Lung (tissue), 12 donors: Measurements from ENCODE around the gene CCDC80. TPM values are rescaled to one million over a fixed set of nuclear protein-coding genes. Genes with fewer than 3 reads are reported as not detected.

Experiments used
- ATAC-seq: fragments of 200-7000 bp; cut with Tn5 transposase; one replicate; pipeline ENCODE4 v1.9.1; 2020; ENCODE audit warnings: moderate number of reproducible peaks; ENCODE audit not compliant: insufficient read depth, low FRiP score
- DNase-seq, 3 donors: peaks; one replicate each; pipeline ENCODE4 v3.0.0-alpha.2; 2013 to 2017
- H3K27ac ChIP-seq, 2 donors: one replicate each; pipeline ENCODE4 v1.5.1; 2013; ENCODE audit warnings: mild to moderate bottlenecking in 2 of 2, moderate library complexity in 2 of 2, control low read depth in 1 of 2, inconsistent platforms in 1 of 2, low read depth in 1 of 2, low read length in 1 of 2
- H3K27me3 ChIP-seq, 3 donors: one replicate each; pipeline ENCODE4 v1.5.1; 2013; ENCODE audit warnings: low read length in 2 of 3; ENCODE audit not compliant: control insufficient read depth in 3 of 3, insufficient read depth in 3 of 3
- H3K36me3 ChIP-seq, 4 donors: one replicate each; pipeline ENCODE4 v1.5.1; 2013; ENCODE audit warnings: low read length in 4 of 4, mild to moderate bottlenecking in 1 of 4, moderate library complexity in 1 of 4; ENCODE audit not compliant: control insufficient read depth in 4 of 4, insufficient read depth in 4 of 4
- H3K4me1 ChIP-seq, 5 donors: one replicate each; pipeline ENCODE4 v1.5.1; 2013; ENCODE audit warnings: low read length in 5 of 5, mild to moderate bottlenecking in 2 of 5, moderate library complexity in 1 of 5; ENCODE audit not compliant: control insufficient read depth in 5 of 5, insufficient read depth in 5 of 5
- H3K4me3 ChIP-seq: one replicate; pipeline ENCODE4 v1.5.1; 2013; ENCODE audit warnings: mild to moderate bottlenecking, control low read depth, moderate library complexity
- H3K9ac ChIP-seq, 2 donors: one replicate each; pipeline ENCODE4 v1.5.1; 2013; ENCODE audit warnings: low read length in 2 of 2, control low read depth in 1 of 2; ENCODE audit not compliant: insufficient read depth in 1 of 2
- H3K9me3 ChIP-seq, 4 donors: one replicate each; pipeline ENCODE4 v1.5.1; 2013; ENCODE audit warnings: low read length in 3 of 4, mild to moderate bottlenecking in 1 of 4, moderate library complexity in 1 of 4; ENCODE audit not compliant: control insufficient read depth in 4 of 4, insufficient read depth in 3 of 4
- WGBS, 2 donors: extraction: QIAGEN DNeasy Blood & Tissue Kit; methylation state at CpG; one replicate each; pipeline ENCODE4 v1.1.7; 2013; 5-methylcytosine and 5-hydroxymethylcytosine counted together
- polyA plus RNA-seq, 2 donors: library from polyadenylated mRNA; stranded (reverse); fragments of 200-250 nt; gene quantifications; one replicate each; pipeline ENCODE4 v1.2.1, GENCODE V29; 2013
- total RNA-seq, 2 donors: library from RNA; depleted of rRNA in 1 of 2; stranded (reverse); fragments of >200 nt in 1 of 2; gene quantifications; one replicate each; pipeline ENCODE4 v1.2.1, GENCODE V29; 2014 to 2021
- TF ChIP-seq, protein P1 (sequence below): IDR thresholded peaks from 2 replicates; pipeline ENCODE4 v1.5.1; 2012; ENCODE audit warnings: mild to moderate bottlenecking; ENCODE audit errors: control extremely low read depth, extremely low read depth
- donor health status: control.
- donor health status: control.
- donor health status: Bipolar disorder and iron deficiency.
- donor health status: healthy.
- donor health status: DM: yes; HTN: yes; CAD: no.

Gene CCDC80
- total and polyA plus RNA-seq, 4 donors, result 19.0 to 63.3 (median 29.3) TPM

DNA sequence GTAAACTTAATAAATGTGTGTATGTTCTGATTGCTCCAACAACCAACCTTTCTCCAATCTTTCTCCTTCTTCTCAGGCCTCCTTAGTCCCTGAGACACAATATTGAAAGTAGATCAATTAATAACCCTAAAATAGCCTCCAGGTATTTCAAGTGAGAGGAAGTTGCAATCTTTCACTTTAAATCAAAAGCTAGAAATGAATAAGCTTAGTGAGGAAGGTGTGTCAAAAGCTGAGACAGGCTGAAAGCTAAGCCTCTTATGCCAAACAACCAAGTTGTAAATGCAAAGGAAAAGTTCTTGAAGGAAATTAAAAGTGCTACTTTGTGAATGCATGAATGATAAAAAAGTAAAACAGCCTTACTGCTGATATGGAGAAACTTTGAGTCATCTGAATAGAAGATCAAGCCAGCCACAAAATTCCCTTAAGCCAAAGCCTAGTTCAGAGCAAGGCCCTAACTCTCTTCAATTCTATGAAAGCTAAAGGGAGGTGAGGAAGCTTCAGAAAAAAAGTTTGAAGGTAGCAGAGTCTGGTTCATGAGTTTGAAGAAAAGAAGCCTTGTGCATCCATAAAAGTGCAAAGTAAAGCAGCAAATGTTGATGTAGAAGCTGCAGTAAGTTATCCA, 38.6 kb downstream of the CCDC80 start:
- Histone ChIP-seq H3K9ac (no peak overlapping the region), H3K27me3 (no peaks in the 10 kb centered on the region), H3K27ac (no peak overlapping the region), H3K9me3 (no peaks in the 10 kb centered on the region), H3K4me3 (no peak overlapping the region), H3K36me3 (peaks cover 0 to 9% (median 2%) of the 10 kb centered on the region in 4 donors), H3K4me1 (peaks cover 0 to 7% (median 0%) of the 10 kb centered on the region in 5 donors)
- DNase-seq (no peak), ATAC-seq (no peak)
- TF ChIP-seq, protein P1, sequence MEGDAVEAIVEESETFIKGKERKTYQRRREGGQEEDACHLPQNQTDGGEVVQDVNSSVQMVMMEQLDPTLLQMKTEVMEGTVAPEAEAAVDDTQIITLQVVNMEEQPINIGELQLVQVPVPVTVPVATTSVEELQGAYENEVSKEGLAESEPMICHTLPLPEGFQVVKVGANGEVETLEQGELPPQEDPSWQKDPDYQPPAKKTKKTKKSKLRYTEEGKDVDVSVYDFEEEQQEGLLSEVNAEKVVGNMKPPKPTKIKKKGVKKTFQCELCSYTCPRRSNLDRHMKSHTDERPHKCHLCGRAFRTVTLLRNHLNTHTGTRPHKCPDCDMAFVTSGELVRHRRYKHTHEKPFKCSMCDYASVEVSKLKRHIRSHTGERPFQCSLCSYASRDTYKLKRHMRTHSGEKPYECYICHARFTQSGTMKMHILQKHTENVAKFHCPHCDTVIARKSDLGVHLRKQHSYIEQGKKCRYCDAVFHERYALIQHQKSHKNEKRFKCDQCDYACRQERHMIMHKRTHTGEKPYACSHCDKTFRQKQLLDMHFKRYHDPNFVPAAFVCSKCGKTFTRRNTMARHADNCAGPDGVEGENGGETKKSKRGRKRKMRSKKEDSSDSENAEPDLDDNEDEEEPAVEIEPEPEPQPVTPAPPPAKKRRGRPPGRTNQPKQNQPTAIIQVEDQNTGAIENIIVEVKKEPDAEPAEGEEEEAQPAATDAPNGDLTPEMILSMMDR, result no peak

DNA sequence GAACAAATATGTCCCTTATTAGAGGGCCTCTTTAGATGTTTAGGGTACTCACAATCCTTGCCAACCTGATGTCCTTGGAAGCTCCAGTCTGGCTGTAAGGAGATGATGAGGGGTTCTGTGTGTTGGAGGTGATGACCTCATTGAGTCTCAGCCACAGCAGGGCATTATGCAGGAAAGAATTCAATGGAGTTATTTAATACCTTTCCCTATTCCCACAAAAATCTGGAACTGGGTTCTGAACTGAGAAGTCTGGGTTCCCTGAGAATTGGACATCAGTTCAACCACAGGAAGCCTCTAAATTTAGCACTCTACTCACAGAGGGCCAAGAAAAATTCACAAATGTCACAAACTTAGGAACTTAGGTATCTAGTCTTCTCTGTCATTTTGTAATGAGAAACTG, 42.2 kb downstream of the CCDC80 start:
- Histone ChIP-seq H3K4me3 (no peak overlapping the region), H3K9ac (no peak overlapping the region), H3K27ac (no peak overlapping the region), H3K4me1 (no peaks in the 10 kb centered on the region), H3K27me3 (no peaks in the 10 kb centered on the region), H3K9me3 (no peaks in the 10 kb centered on the region), H3K36me3 (peaks cover 0 to 7% (median 4%) of the 10 kb centered on the region in 4 donors)
- ATAC-seq (no peak), DNase-seq (no peak)
- TF ChIP-seq, protein P1, result no peak

DNA sequence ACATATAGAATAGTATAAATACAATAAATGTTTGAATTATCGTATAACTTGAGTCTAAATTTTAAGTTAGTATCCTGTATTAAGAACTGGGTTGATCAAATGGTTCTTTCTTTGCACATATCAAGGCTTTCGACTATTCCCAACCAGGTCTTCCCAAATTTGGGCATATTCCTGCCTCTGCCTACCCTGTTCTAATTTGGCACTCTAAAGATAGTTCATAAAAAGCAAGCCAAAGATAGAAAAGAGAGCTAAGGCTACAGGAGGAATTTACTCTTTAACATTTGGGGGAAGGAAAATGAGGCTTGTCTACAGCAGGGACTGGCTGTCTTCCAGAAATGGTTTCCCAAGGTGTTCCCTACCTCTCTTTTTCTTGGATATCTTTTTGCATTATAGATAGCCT, 43.0 kb downstream of the CCDC80 start:
- Histone ChIP-seq H3K4me3 (no peak overlapping the region), H3K9ac (no peak overlapping the region), H3K4me1 (no peaks in the 10 kb centered on the region), H3K27me3 (no peaks in the 10 kb centered on the region), H3K27ac (no peak overlapping the region), H3K9me3 (no peaks in the 10 kb centered on the region), H3K36me3 (peaks cover 0 to 12% (median 6%) of the 10 kb centered on the region in 4 donors)
- DNase-seq (no peak), ATAC-seq (no peak)
- WGBS, 2 donors, result 98 to 100% methylated on average over 2 of the region's 2 CpGs
- TF ChIP-seq, protein P1, result no peak

DNA sequence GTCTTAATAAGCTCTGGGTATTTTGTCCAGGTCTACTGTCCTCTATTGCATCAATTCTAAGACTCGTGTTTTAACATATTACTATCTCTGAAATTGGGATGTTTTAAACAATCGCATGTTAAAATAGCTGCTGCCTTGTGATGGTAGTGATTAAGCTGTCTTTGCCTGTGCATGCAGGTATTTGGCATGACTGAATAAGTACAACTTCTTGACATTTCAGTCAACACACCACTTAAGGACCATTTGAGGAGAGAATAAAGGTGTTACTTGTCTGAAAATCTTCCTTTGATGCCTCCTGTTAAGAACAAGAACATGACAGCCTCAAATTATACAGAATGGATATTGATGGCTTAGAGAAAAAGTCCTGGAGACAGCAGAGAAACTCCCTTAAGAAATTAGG, 46.1 kb downstream of the CCDC80 start:
- TF ChIP-seq, protein P1, result no peak
- DNase-seq, result no peak

More for the DNA sequence above, 46.1 kb downstream of the CCDC80 start:
- Histone ChIP-seq H3K27me3 (no peaks in the 10 kb centered on the region), H3K27ac (no peak overlapping the region), H3K4me3 (no peak overlapping the region), H3K4me1 (no peaks in the 10 kb centered on the region), H3K9ac (no peak overlapping the region), H3K36me3 (peaks cover 0 to 17% (median 6%) of the 10 kb centered on the region in 4 donors), H3K9me3 (no peaks in the 10 kb centered on the region)
- ATAC-seq, result no peak
- WGBS, 2 donors, result 93 to 94% methylated on average over 2 of the region's 2 CpGs
